ENCODE measurements around the gene ARHGAP8.
"Not testable (repeated sequence)": the region's sequence is repeated elsewhere in the genome, so short reads cannot be mapped to it uniquely, and the experiment has no call there.

ARHGAP8 gene

GRCh38 chr22:44773082-44773481 lies 20.7 kb downstream of the ARHGAP8 start:
- no peak for DNase-seq (ENCODE audit: low spot score)

GRCh38 chr22:44775862-44776261 lies 23.5 kb downstream of the ARHGAP8 start:
- no peak for DNase-seq (ENCODE audit: low spot score)

- DNase-seq (ENCODE audit: low spot score), result no peak
Measured at GRCh38 chr22:44776605-44777363, 24.4 kb downstream of the ARHGAP8 start.

- no peak for DNase-seq (ENCODE audit: low spot score)
Measured at GRCh38 chr22:44777364-44777755, 25.0 kb downstream of the ARHGAP8 start.

- no peak for DNase-seq (ENCODE audit: low spot score)
Measured at GRCh38 chr22:44780876-44781449, 28.6 kb downstream of the ARHGAP8 start.

GRCh38 chr22:44782363-44782963 lies 30.1 kb downstream of the ARHGAP8 start:
- DNase-seq (ENCODE audit: low spot score), result no peak

GRCh38 chr22:44783091-44783490 lies 30.7 kb downstream of the ARHGAP8 start:
- no peak for DNase-seq (ENCODE audit: low spot score)

GRCh38 chr22:44783581-44783980 lies 31.2 kb downstream of the ARHGAP8 start:
- no peak for DNase-seq (ENCODE audit: low spot score)

GRCh38 chr22:44786136-44786535 lies 33.8 kb downstream of the ARHGAP8 start:
- DNase-seq (ENCODE audit: low spot score), result no peak

GRCh38 chr22:44786610-44787009 lies 34.2 kb downstream of the ARHGAP8 start:
- no peak for DNase-seq (ENCODE audit: low spot score)

- no peak for DNase-seq (ENCODE audit: low spot score)
Measured at GRCh38 chr22:44787832-44788231, 35.5 kb downstream of the ARHGAP8 start.

- DNase-seq (ENCODE audit: low spot score), result no peak
Measured at GRCh38 chr22:44793106-44793505, 40.7 kb downstream of the ARHGAP8 start.

GRCh38 chr22:44793506-44794172 lies 41.3 kb downstream of the ARHGAP8 start:
- no peak for DNase-seq (ENCODE audit: low spot score)

- no peak for DNase-seq (ENCODE audit: low spot score)
Measured at GRCh38 chr22:44795701-44796630, 43.6 kb downstream of the ARHGAP8 start.

- DNase-seq (ENCODE audit: low spot score), result no peak
Measured at GRCh38 chr22:44797181-44797725, 44.9 kb downstream of the ARHGAP8 start.

GRCh38 chr22:44799077-44799945 lies 46.9 kb downstream of the ARHGAP8 start:
- no peak for DNase-seq (ENCODE audit: low spot score)

- DNase-seq (ENCODE audit: low spot score), result not testable (repeated sequence)
Measured at GRCh38 chr22:44799946-44800634, 47.7 kb downstream of the ARHGAP8 start.

GRCh38 chr22:44801476-44801875 lies 49.1 kb downstream of the ARHGAP8 start:
- DNase-seq (ENCODE audit: low spot score), result no peak

- DNase-seq (ENCODE audit: low spot score), result no peak
Measured at GRCh38 chr22:44802071-44802700, 49.8 kb downstream of the ARHGAP8 start.

Data from HuH-7 (cell line).